ENCODE measurements around the gene FNBP1L. TPM values are rescaled to one million over a fixed set of nuclear protein-coding genes. Genes with fewer than 3 reads are reported as not detected.

The FNBP1L gene
- total RNA-seq, 1 experiment from 2014 or later = 119 TPM

- Histone ChIP-seq H3K23ac (ENCODE audit: insufficient read length, low read depth, low read length) (no peak overlapping the region), H4K20me1 (ENCODE audit: control insufficient read depth, insufficient read depth, insufficient read length) (peaks cover 2% of the 10 kb centered on the region), H2AFZ (ENCODE audit: low read length) (no peak overlapping the region), H3K27me3 (ENCODE audit: insufficient read depth, low read length) (no peaks in the 10 kb centered on the region; the same call in 1 of the 2 replicates), H3K9me3 (ENCODE audit: control insufficient read depth, low read depth, low read length) (no peaks in the 10 kb centered on the region), H2BK15ac (ENCODE audit: low read depth, low read length) (no peak overlapping the region), H3K18ac (ENCODE audit: insufficient read length, low read depth, low read length) (no peak overlapping the region), H3K56ac (ENCODE audit: insufficient read length, low read depth, low read length) (no peak overlapping the region), H4K5ac (ENCODE audit: insufficient read length, low read depth, low read length) (no peak overlapping the region), H3K23me2 (ENCODE audit: insufficient read length, low read depth, low read length, poor library complexity, severe bottlenecking) (no peaks in the 10 kb centered on the region), H3K4me1 (ENCODE audit: insufficient read depth, low read length) (no peaks in the 10 kb centered on the region), H3K4ac (ENCODE audit: low read depth, low read length) (no peak overlapping the region), H2BK5ac (ENCODE audit: insufficient read length, low read length) (no peak overlapping the region), H3K4me2 (ENCODE audit: insufficient read depth, insufficient read length, low read length) (no peak overlapping the region), H2BK120ac (ENCODE audit: low read depth, low read length, poor library complexity, severe bottlenecking) (no peak overlapping the region), H2AK5ac (ENCODE audit: insufficient read length, low read length) (no peak overlapping the region), H3T11ph (ENCODE audit: low read length) (no peak overlapping the region), H3K79me2 (ENCODE audit: insufficient read depth, low read length) (peaks cover 19% of the 10 kb centered on the region; the same call in 1 of the 2 replicates), H3K79me1 (ENCODE audit: insufficient read depth, low read depth, low read length, poor library complexity, severe bottlenecking) (peaks cover 2% of the 10 kb centered on the region), H4K91ac (ENCODE audit: insufficient read length, low read depth, low read length) (no peak overlapping the region), H2BK20ac (ENCODE audit: low read depth, low read length, poor library complexity, severe bottlenecking) (no peak overlapping the region), H3K9ac (ENCODE audit: extremely low read depth, insufficient read length, low read length) (no peak overlapping the region), H4K8ac (replicated peaks; ENCODE audit: insufficient read length, low read depth, low read length) (no peak overlapping the region), H2BK12ac (ENCODE audit: insufficient read length, low read depth, low read length) (no peak overlapping the region), H3K27ac (ENCODE audit: insufficient read length, low read depth, low read length) (no peak overlapping the region), H3K14ac (ENCODE audit: insufficient read depth, low read length) (no peak overlapping the region)
- H3K4me3 Mint-ChIP-seq = no peak overlapping the region
- H3K4me1 Mint-ChIP-seq = peaks cover 37% of the 10 kb centered on the region in 2 experiments
- no peak overlapping the region; a peak in 1 of 7 replicates for H3K27ac Mint-ChIP-seq
- peaks cover 32 to 44% (median 34%) of the 10 kb centered on the region in 3 experiments for H3K36me3 Mint-ChIP-seq (ENCODE audit: insufficient read depth in 1 of 3, low read depth in 3 of 3)
- no peak for DNase-seq
- no peaks in the 10 kb centered on the region for H3K27me3 Mint-ChIP-seq (ENCODE audit: low read depth)
- WGBS (ENCODE audit: extremely low coverage, insufficient read length, low lambda C conversion rate) = no CpG with 5 or more reads among the region's 3 CpGs
- TF ChIP-seq, protein P1, sequence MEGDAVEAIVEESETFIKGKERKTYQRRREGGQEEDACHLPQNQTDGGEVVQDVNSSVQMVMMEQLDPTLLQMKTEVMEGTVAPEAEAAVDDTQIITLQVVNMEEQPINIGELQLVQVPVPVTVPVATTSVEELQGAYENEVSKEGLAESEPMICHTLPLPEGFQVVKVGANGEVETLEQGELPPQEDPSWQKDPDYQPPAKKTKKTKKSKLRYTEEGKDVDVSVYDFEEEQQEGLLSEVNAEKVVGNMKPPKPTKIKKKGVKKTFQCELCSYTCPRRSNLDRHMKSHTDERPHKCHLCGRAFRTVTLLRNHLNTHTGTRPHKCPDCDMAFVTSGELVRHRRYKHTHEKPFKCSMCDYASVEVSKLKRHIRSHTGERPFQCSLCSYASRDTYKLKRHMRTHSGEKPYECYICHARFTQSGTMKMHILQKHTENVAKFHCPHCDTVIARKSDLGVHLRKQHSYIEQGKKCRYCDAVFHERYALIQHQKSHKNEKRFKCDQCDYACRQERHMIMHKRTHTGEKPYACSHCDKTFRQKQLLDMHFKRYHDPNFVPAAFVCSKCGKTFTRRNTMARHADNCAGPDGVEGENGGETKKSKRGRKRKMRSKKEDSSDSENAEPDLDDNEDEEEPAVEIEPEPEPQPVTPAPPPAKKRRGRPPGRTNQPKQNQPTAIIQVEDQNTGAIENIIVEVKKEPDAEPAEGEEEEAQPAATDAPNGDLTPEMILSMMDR (conservative IDR thresholded peaks at IDR 0.05) = no peak
- no peaks in the 10 kb centered on the region; a peak in 1 of 5 replicates for H3K9me3 Mint-ChIP-seq
Observed at GRCh38 chr1:93501399-93501798, 53.5 kb downstream of the FNBP1L start.
